LNCaP clone FGC (cell line): ENCODE data around the gene LRIT3.
A peak's percentile ranks its signal among the peaks of the same experiment; 100 is the strongest.

Experiments
- DNase-seq: peaks from one replicate; pipeline ENCODE4 v3.0.0-alpha.2; 2011; ENCODE audit warnings: low read depth
- H3K4me3 ChIP-seq: 2 replicates; pipeline ENCODE4 v1.5.1; 2011; ENCODE audit warnings: mild to moderate bottlenecking, low read depth, low read length, control low read depth
- CTCF ChIP-seq: IDR thresholded peaks from 2 replicates; pipeline ENCODE4 v1.5.1; 2012; ENCODE audit warnings: mild to moderate bottlenecking; ENCODE audit not compliant: control insufficient read depth, insufficient read depth; ENCODE audit errors: extremely low read depth

The LRIT3 gene

GRCh38 chr4:109847896-109848442 lies at the start of gene LRIT3:
Gene LRIT3 (plus strand): TSS chr4:109848107. CDS start chr4:109848202, 95 bp downstream.
- no peak within 1 kb of the TSS for H3K4me3 ChIP-seq
- TF ChIP-seq CTCF, result no peak
- no peak for DNase-seq

GRCh38 chr4:109798866-109799265 lies 49.0 kb upstream of the LRIT3 start:
- no peak overlapping the region for H3K4me3 ChIP-seq
- no peak for TF ChIP-seq CTCF
- no peak for DNase-seq

- no peak for TF ChIP-seq CTCF
- H3K4me3 ChIP-seq, result no peak overlapping the region
- no peak for DNase-seq
Measured at GRCh38 chr4:109801099-109801789, 46.7 kb upstream of the LRIT3 start.

- DNase-seq, result no peak
- TF ChIP-seq CTCF, result no peak
- H3K4me3 ChIP-seq, result no peak within 1 kb of the TSS
Measured at GRCh38 chr4:109801895-109802319, 46.0 kb upstream of the LRIT3 start, which contains the start of gene CFI. Gene CFI (minus strand): TSS chr4:109801999. CDS start chr4:109801971, 28 bp downstream.

- TF ChIP-seq CTCF, result peak; percentile 83
- peak; percentile 34 for DNase-seq
- no peak overlapping the region for H3K4me3 ChIP-seq
Measured at GRCh38 chr4:109803924-109804571, 43.9 kb upstream of the LRIT3 start.

GRCh38 chr4:109809655-109810054 lies 38.3 kb upstream of the LRIT3 start:
- TF ChIP-seq CTCF, result no peak
- H3K4me3 ChIP-seq, result no peak overlapping the region
- no peak for DNase-seq
